ENCODE results near the gene STXBP6. TPM values are rescaled to one million over a fixed set of nuclear protein-coding genes. Genes with fewer than 3 reads are reported as not detected.

The STXBP6 gene
- total RNA-seq, 1 donor from 2014 or later, result 1.7 TPM

- Mint-ChIP-seq H3K9me3 (ENCODE audit: low read depth) (no peaks in the 10 kb centered on the region), H3K27me3 (ENCODE audit: low read depth) (no peaks in the 10 kb centered on the region), H3K4me3 (ENCODE audit: unreplicated experiment) (no peak overlapping the region), H3K27ac (ENCODE audit: unreplicated experiment) (peak overlapping the region; percentile 28), H3K4me1 (ENCODE audit: low read depth) (peaks cover 44% of the 10 kb centered on the region), H3K36me3 (ENCODE audit: low read depth) (no peaks in the 10 kb centered on the region)
- TF ChIP-seq CTCF (IDR thresholded peaks at IDR 0.05), result no peak
- DNase-seq (ENCODE audit: low spot score), result no peak
These were observed 42.8 kb downstream of the STXBP6 start for GRCh38 chr14:25006961-25007795.

- Mint-ChIP-seq H3K4me1 (ENCODE audit: low read depth) (peaks cover 50% of the 10 kb centered on the region), H3K27ac (ENCODE audit: unreplicated experiment) (no peak overlapping the region), H3K4me3 (ENCODE audit: unreplicated experiment) (no peak overlapping the region)
These were observed 43.9 kb downstream of the STXBP6 start for GRCh38 chr14:25006031-25006430.

GRCh38 chr14:25004389-25004809 is 45.5 kb downstream of the STXBP6 start:
- no peak for TF ChIP-seq CTCF (IDR thresholded peaks at IDR 0.05)
- Mint-ChIP-seq H3K36me3 (ENCODE audit: low read depth) (no peaks in the 10 kb centered on the region), H3K4me3 (ENCODE audit: unreplicated experiment) (no peak overlapping the region), H3K9me3 (ENCODE audit: low read depth) (no peaks in the 10 kb centered on the region), H3K27me3 (ENCODE audit: low read depth) (no peaks in the 10 kb centered on the region), H3K4me1 (ENCODE audit: low read depth) (peaks cover 50% of the 10 kb centered on the region), H3K27ac (ENCODE audit: unreplicated experiment) (no peak overlapping the region)
- DNase-seq (ENCODE audit: low spot score), result no peak

More at GRCh38 chr14:25006031-25006430, 43.9 kb downstream of the STXBP6 start:
- Mint-ChIP-seq H3K9me3 (ENCODE audit: low read depth) (no peaks in the 10 kb centered on the region), H3K27me3 (ENCODE audit: low read depth) (no peaks in the 10 kb centered on the region), H3K36me3 (ENCODE audit: low read depth) (no peaks in the 10 kb centered on the region)
- no peak for TF ChIP-seq CTCF (IDR thresholded peaks at IDR 0.05)
- DNase-seq (ENCODE audit: low spot score), result no peak

- H3K4me1 Mint-ChIP-seq (ENCODE audit: low read depth), result peaks cover 48% of the 10 kb centered on the region
- H3K27me3 Mint-ChIP-seq (ENCODE audit: low read depth), result no peaks in the 10 kb centered on the region
- H3K27ac Mint-ChIP-seq (ENCODE audit: unreplicated experiment), result no peak overlapping the region
- no peaks in the 10 kb centered on the region for H3K36me3 Mint-ChIP-seq (ENCODE audit: low read depth)
- peaks cover 5% of the 10 kb centered on the region for H3K9me3 Mint-ChIP-seq (ENCODE audit: low read depth)
- DNase-seq (ENCODE audit: low spot score), result no peak
- no peak overlapping the region for H3K4me3 Mint-ChIP-seq (ENCODE audit: unreplicated experiment)
- no peak for TF ChIP-seq CTCF (IDR thresholded peaks at IDR 0.05)
These were observed 46.4 kb downstream of the STXBP6 start for GRCh38 chr14:25003537-25003936.

GRCh38 chr14:25001601-25002000 is 48.3 kb downstream of the STXBP6 start:
- TF ChIP-seq CTCF (IDR thresholded peaks at IDR 0.05), result no peak
- Mint-ChIP-seq H3K4me1 (ENCODE audit: low read depth) (peaks cover 34% of the 10 kb centered on the region), H3K9me3 (ENCODE audit: low read depth) (peaks cover 5% of the 10 kb centered on the region), H3K36me3 (ENCODE audit: low read depth) (no peaks in the 10 kb centered on the region), H3K27ac (ENCODE audit: unreplicated experiment) (peak overlapping the region; percentile 55), H3K4me3 (ENCODE audit: unreplicated experiment) (no peak overlapping the region), H3K27me3 (ENCODE audit: low read depth) (no peaks in the 10 kb centered on the region)
- no peak for DNase-seq (ENCODE audit: low spot score)
